ENCODE data around the gene ZNF805.

DNA sequence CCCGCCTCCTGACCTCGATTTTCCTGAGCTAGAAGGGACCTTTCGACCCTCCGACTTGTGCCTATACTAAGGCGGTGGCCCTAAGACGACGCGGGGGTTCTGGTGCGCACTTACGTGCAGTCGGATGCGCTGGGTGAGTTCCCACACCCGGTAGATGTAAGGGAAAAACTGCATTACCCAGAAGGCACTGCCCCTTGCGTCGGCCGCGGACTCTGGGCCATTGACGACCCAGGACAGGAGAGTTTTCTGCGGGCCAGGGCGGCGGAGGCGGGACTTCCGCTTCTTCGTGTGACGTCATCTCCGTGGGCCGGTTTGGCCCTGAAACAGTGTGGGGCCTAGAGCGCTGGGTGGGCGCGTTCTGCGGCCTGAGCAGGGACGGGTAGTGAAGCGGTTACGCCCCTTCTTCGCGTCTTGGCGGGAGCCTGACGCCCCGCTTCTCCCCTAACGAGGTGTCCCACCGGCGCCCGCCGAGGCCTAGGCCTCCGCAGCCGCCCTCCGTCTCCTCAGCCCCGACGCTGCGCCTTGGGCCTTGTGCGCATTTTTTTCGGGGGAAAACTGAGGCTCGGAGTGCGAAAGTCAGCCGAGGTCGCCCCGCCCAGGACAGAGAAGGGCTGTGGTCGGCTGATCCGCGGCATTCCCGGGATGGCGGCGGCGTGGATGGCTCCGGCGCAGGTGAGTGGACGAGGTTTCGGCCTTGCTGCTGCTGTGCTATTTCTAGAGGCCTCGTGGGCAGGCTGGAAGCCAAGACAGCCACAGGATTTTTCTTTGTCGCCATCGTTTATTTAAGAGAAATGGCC lies 39.9 kb downstream of the ZNF805 start, which contains the start of gene ZNF460:
- TF ChIP-seq, protein P1, sequence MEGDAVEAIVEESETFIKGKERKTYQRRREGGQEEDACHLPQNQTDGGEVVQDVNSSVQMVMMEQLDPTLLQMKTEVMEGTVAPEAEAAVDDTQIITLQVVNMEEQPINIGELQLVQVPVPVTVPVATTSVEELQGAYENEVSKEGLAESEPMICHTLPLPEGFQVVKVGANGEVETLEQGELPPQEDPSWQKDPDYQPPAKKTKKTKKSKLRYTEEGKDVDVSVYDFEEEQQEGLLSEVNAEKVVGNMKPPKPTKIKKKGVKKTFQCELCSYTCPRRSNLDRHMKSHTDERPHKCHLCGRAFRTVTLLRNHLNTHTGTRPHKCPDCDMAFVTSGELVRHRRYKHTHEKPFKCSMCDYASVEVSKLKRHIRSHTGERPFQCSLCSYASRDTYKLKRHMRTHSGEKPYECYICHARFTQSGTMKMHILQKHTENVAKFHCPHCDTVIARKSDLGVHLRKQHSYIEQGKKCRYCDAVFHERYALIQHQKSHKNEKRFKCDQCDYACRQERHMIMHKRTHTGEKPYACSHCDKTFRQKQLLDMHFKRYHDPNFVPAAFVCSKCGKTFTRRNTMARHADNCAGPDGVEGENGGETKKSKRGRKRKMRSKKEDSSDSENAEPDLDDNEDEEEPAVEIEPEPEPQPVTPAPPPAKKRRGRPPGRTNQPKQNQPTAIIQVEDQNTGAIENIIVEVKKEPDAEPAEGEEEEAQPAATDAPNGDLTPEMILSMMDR (IDR thresholded peaks at IDR 0.05; ENCODE audit: low read depth, low read length): no peak
- no peak for TF ChIP-seq EZH2phosphoT487 (IDR thresholded peaks at IDR 0.05; ENCODE audit: low read depth)

Measured in OCI-LY3 (cell line).